Prostate gland (tissue), 2 donors: Measurements from ENCODE around the gene CELF2. TPM values are rescaled to one million over a fixed set of nuclear protein-coding genes. Genes with fewer than 3 reads are reported as not detected.

Experiments used
- DNase-seq: peaks from one replicate; pipeline ENCODE4 v3.0.0-alpha.2; 2019; ENCODE audit warnings: low spot score
- H3K27ac ChIP-seq, 2 donors: fragments of 200-600 bp; sonication (generic); 2 replicates each; pipeline ENCODE4 v1.5.1; 2017 to 2019
- H3K27me3 ChIP-seq: fragments of 200-600 bp; sonication (generic); replicated peaks from 2 replicates; pipeline ENCODE4 v1.5.1; 2019; ENCODE audit not compliant: insufficient read depth
- H3K36me3 ChIP-seq, 2 donors: fragments of 200-600 bp; sonication (generic); 1 replicate in 1 of 2; 2 replicates in 1 of 2; pipeline versions ENCODE4 v1.5.1 to v1.8.1; 2017 to 2019
- H3K4me1 ChIP-seq: fragments of 200-600 bp; sonication (generic); replicated peaks from 2 replicates; pipeline ENCODE4 v1.5.1; 2019
- H3K4me3 ChIP-seq, 2 donors: fragments of 200-600 bp; sonication (generic); 2 replicates each; pipeline ENCODE4 v1.5.1; 2017 to 2019
- H3K9me3 ChIP-seq: fragments of 200-600 bp; sonication (generic); 2 replicates; pipeline ENCODE4 v1.5.1; 2017
- CTCF ChIP-seq, 4 experiments: fragments of 200-600 bp in 2 of 4; fragments of 450-650 bp in 2 of 4; sonication (generic) in 2 of 4; IDR thresholded peaks; 1 replicate in 3 of 4; 2 replicates in 1 of 4; pipeline ENCODE4 v1.5.1; 2016 to 2019; ENCODE audit warnings: antibody characterized with exemption in 4 of 4, mild to moderate bottlenecking in 2 of 4, moderate library complexity in 2 of 4
- POLR2A ChIP-seq: fragments of 450-650 bp; IDR thresholded peaks from one replicate; pipeline ENCODE4 v1.6.1; 2016; ENCODE audit warnings: antibody characterized with exemption, mild to moderate bottlenecking
- POLR2AphosphoS5 ChIP-seq: sonication (generic); formaldehyde crosslinking; IDR thresholded peaks from one replicate; pipeline ENCODE4 v1.6.1; 2017; ENCODE audit warnings: antibody characterized with exemption
- WGBS: methylation state at CpG from one replicate; pipeline ENCODE4 v1.1.5; 2018; 5-methylcytosine and 5-hydroxymethylcytosine counted together
- intact Hi-C: fragments of 100-400 bp; cut with DNase I; formaldehyde crosslinking; loops from one replicate; pipeline ENCODE4 v1.14.2; 2022
- total RNA-seq, 2 donors: library from RNA; depleted of rRNA; stranded (reverse); fragments of >200 nt; gene quantifications; one replicate each; pipeline ENCODE4 v1.1.0, GENCODE V29; 2016

CELF2 gene
- total RNA-seq, 2 donors from 2014 or later: 19.2 to 43.2 TPM

DNA sequence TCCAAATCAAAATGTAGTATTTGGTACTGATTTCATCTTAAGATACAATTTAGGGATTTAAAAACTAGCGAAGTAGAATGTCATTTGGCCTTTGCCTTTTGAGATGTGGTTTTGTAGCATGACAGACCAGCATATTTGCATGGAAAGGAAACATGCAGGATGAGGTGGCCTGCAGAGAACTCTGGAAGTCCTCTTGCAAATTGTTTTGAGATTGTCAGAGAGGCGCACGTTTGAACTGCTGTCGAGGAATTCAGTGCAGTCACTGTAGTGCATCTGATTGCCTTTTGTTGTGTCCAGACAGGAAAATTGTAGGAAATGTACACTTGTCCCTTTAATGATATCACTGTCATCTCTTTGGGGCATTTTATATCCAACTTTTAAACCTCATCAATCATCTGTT, 136.7 kb downstream of the CELF2 start:
- H3K27ac ChIP-seq: no peak overlapping the region
- no peak overlapping the region for H3K4me3 ChIP-seq
- H3K27me3 ChIP-seq: no peaks in the 10 kb centered on the region
- H3K9me3 ChIP-seq: no peaks in the 10 kb centered on the region
- WGBS: 68% methylated on average over 4 of the region's 4 CpGs
- H3K4me1 ChIP-seq: no peaks in the 10 kb centered on the region
- TF ChIP-seq CTCF (IDR thresholded peaks at IDR 0.05) (no peak), POLR2A (no peak), POLR2AphosphoS5 (no peak)
- no peak for DNase-seq
- intact Hi-C loops: no loop called here
- no peaks in the 10 kb centered on the region for H3K36me3 ChIP-seq

GRCh38 chr10:11154849-11155498, 137.3 kb downstream of the CELF2 start:
- H3K27ac ChIP-seq: no peak overlapping the region
- H3K36me3 ChIP-seq: no peaks in the 10 kb centered on the region
- no peak for DNase-seq
- no peaks in the 10 kb centered on the region for H3K9me3 ChIP-seq
- no peak overlapping the region for H3K4me3 ChIP-seq
- no peaks in the 10 kb centered on the region for H3K4me1 ChIP-seq
- intact Hi-C loops: no loop called here
- 57% methylated on average over 11 of the region's 11 CpGs for WGBS
- no peaks in the 10 kb centered on the region for H3K27me3 ChIP-seq
- no peak for TF ChIP-seq CTCF (IDR thresholded peaks at IDR 0.05)
- TF ChIP-seq POLR2AphosphoS5: no peak

GRCh38 chr10:11156480-11156879, 138.8 kb downstream of the CELF2 start:
- intact Hi-C loops: no loop called here
- Histone ChIP-seq H3K27me3 (no peaks in the 10 kb centered on the region), H3K4me3 (no peak overlapping the region), H3K27ac (no peak overlapping the region), H3K4me1 (no peaks in the 10 kb centered on the region), H3K9me3 (no peaks in the 10 kb centered on the region), H3K36me3 (no peaks in the 10 kb centered on the region)
- DNase-seq: no peak
- TF ChIP-seq POLR2AphosphoS5 (no peak), POLR2A (no peak), CTCF (IDR thresholded peaks at IDR 0.05) (no peak)
- WGBS: 93% methylated on average over 12 of the region's 12 CpGs

GRCh38 chr10:11157292-11158076, 139.8 kb downstream of the CELF2 start:
- Histone ChIP-seq H3K4me1 (no peaks in the 10 kb centered on the region), H3K27me3 (no peaks in the 10 kb centered on the region), H3K36me3 (no peaks in the 10 kb centered on the region), H3K9me3 (no peaks in the 10 kb centered on the region), H3K4me3 (no peak overlapping the region), H3K27ac (no peak overlapping the region)
- intact Hi-C loops: no loop called here
- 94% methylated on average over 8 of the region's 8 CpGs for WGBS
- no peak for DNase-seq
- no peak for TF ChIP-seq CTCF (IDR thresholded peaks at IDR 0.05)
- no peak for TF ChIP-seq POLR2AphosphoS5
- no peak for TF ChIP-seq POLR2A

- Histone ChIP-seq H3K36me3 (no peaks in the 10 kb centered on the region), H3K9me3 (no peaks in the 10 kb centered on the region), H3K27me3 (no peaks in the 10 kb centered on the region), H3K27ac (no peak overlapping the region), H3K4me1 (no peaks in the 10 kb centered on the region), H3K4me3 (no peak overlapping the region)
- 93% methylated on average over 5 of the region's 5 CpGs for WGBS
- no peak for TF ChIP-seq CTCF (IDR thresholded peaks at IDR 0.05)
- TF ChIP-seq POLR2AphosphoS5: no peak
- TF ChIP-seq POLR2A: no peak
- intact Hi-C loops: no loop called here
- no peak for DNase-seq
Measured at GRCh38 chr10:11158080-11158479, 140.4 kb downstream of the CELF2 start.
